Stimulated activated CD4-positive, alpha-beta T cell treated with anti-CD3 and anti-CD28 coated beads, Interleukin-1b, Interleukin-23, amount 100 ng/mL, for 24 hours (primary cell): ENCODE measurements around the gene MEIOC.
A peak's percentile ranks its signal among the peaks of the same experiment; 100 is the strongest.
"Not testable (repeated sequence)": the region's sequence is repeated elsewhere in the genome, so short reads cannot be mapped to it uniquely, and the experiment has no call there.

Experiments used
- DNase-seq, 4 experiments: peaks; one replicate each; pipeline ENCODE4 v3.0.0-alpha.2; 2020; ENCODE audit warnings: low read depth in 4 of 4, low spot score in 1 of 4

MEIOC gene

GRCh38 chr17:44646280-44646679 lies 10.0 kb upstream of the MEIOC start:
- no peak for DNase-seq

GRCh38 chr17:44647736-44648135 lies 8.5 kb upstream of the MEIOC start:
- DNase-seq, result no peak

- DNase-seq, result no peak
Observed at GRCh38 chr17:44648963-44649362, 7.3 kb upstream of the MEIOC start.

GRCh38 chr17:44651228-44651627 lies 5.0 kb upstream of the MEIOC start:
- DNase-seq, result no peak

- no peak for DNase-seq
Observed at GRCh38 chr17:44652727-44653126, 3.5 kb upstream of the MEIOC start.

- no peak for DNase-seq
Observed at GRCh38 chr17:44653384-44653783, 2.9 kb upstream of the MEIOC start.

- no peak for DNase-seq
Observed at GRCh38 chr17:44653954-44654353, 2.3 kb upstream of the MEIOC start.

GRCh38 chr17:44661835-44662234 lies 5.6 kb downstream of the MEIOC start:
- DNase-seq, result no peak

- DNase-seq, result no peak
Observed at GRCh38 chr17:44663095-44663494, 6.8 kb downstream of the MEIOC start.

- no peak for DNase-seq
Observed at GRCh38 chr17:44664867-44665266, 8.6 kb downstream of the MEIOC start.

GRCh38 chr17:44666006-44666405 lies 9.7 kb downstream of the MEIOC start:
- no peak for DNase-seq

GRCh38 chr17:44672479-44673093 lies 16.3 kb downstream of the MEIOC start:
- no peak for DNase-seq

- no peak for DNase-seq
Observed at GRCh38 chr17:44673893-44674292, 17.6 kb downstream of the MEIOC start.

GRCh38 chr17:44677136-44677535 lies 20.9 kb downstream of the MEIOC start:
- DNase-seq, result no peak

GRCh38 chr17:44683303-44683702 lies 27.0 kb downstream of the MEIOC start:
- not testable (repeated sequence) for DNase-seq

GRCh38 chr17:44687756-44688155 lies 31.5 kb downstream of the MEIOC start:
- DNase-seq, result no peak

GRCh38 chr17:44688200-44688599 lies 31.9 kb downstream of the MEIOC start:
- DNase-seq, result no peak

GRCh38 chr17:44688675-44689476 lies 32.6 kb downstream of the MEIOC start:
- DNase-seq, result no peak

- peak; percentile 85 to 87 (median 86) for DNase-seq
Observed at GRCh38 chr17:44689477-44690217, 33.4 kb downstream of the MEIOC start, which contains the start of gene CCDC43. Gene CCDC43, minus strand, starts transcription at chr17:44689776. Its CDS starts 23 bp downstream, at chr17:44689753.

GRCh38 chr17:44690746-44691306 lies 34.6 kb downstream of the MEIOC start:
- DNase-seq, result not testable (repeated sequence)

- no peak for DNase-seq
Observed at GRCh38 chr17:44693609-44694008, 37.3 kb downstream of the MEIOC start.

GRCh38 chr17:44700288-44700687 lies 44.0 kb downstream of the MEIOC start:
- not testable (repeated sequence) for DNase-seq
